Aorta (tissue), 5 donors: ENCODE results near the gene C5orf15. TPM values are rescaled to one million over a fixed set of nuclear protein-coding genes. Genes with fewer than 3 reads are reported as not detected.
A peak's percentile ranks its signal among the peaks of the same experiment; 100 is the strongest.

Experiments
- ATAC-seq: fragments of 200-7000 bp; cut with Tn5 transposase; one replicate; pipeline ENCODE4 v1.9.1; 2022; ENCODE audit warnings: moderate library complexity; ENCODE audit not compliant: low FRiP score
- DNase-seq, 2 donors: peaks; one replicate each; pipeline ENCODE4 v3.0.0-alpha.2; 2020
- H3K27ac ChIP-seq, 2 donors: one replicate each; pipeline ENCODE4 v1.5.1; 2013; ENCODE audit warnings: low read length in 2 of 2, mild to moderate bottlenecking in 2 of 2, moderate library complexity in 2 of 2, control low read depth in 1 of 2, inconsistent platforms in 1 of 2, low read depth in 1 of 2
- H3K27me3 ChIP-seq, 2 donors: one replicate each; pipeline ENCODE4 v1.6.1; 2013; ENCODE audit warnings: control low read depth in 1 of 2, low read length in 1 of 2, mild to moderate bottlenecking in 1 of 2, moderate library complexity in 1 of 2; ENCODE audit not compliant: insufficient read depth in 2 of 2, control insufficient read depth in 1 of 2
- H3K36me3 ChIP-seq, 2 donors: one replicate each; pipeline ENCODE4 v1.6.1; 2013; ENCODE audit warnings: control low read depth in 1 of 2, low read length in 1 of 2, mild to moderate bottlenecking in 1 of 2; ENCODE audit not compliant: insufficient read depth in 2 of 2, control insufficient read depth in 1 of 2
- H3K4me1 ChIP-seq, 2 donors: one replicate each; pipeline ENCODE4 v1.6.1; 2013; ENCODE audit warnings: low read length in 2 of 2, control low read depth in 1 of 2, mild to moderate bottlenecking in 1 of 2, moderate library complexity in 1 of 2; ENCODE audit not compliant: insufficient read depth in 2 of 2, control insufficient read depth in 1 of 2
- H3K4me3 ChIP-seq, 2 donors: one replicate each; pipeline ENCODE4 v1.5.1; 2013; ENCODE audit warnings: low read length in 2 of 2, control low read depth in 1 of 2, mild to moderate bottlenecking in 1 of 2
- H3K9me3 ChIP-seq: one replicate; pipeline ENCODE4 v1.6.1; 2013; ENCODE audit warnings: mild to moderate bottlenecking, low read length; ENCODE audit not compliant: control insufficient read depth
- WGBS, 2 donors: extraction: QIAGEN DNeasy Blood & Tissue Kit; methylation state at CpG; one replicate each; pipeline ENCODE4 v1.1.7; 2013; 5-methylcytosine and 5-hydroxymethylcytosine counted together
- intact Hi-C, 2 donors: fragments of 100-400 bp; cut with DNase I; formaldehyde crosslinking; loops; one replicate each; pipeline versions ENCODE4 v1.14.2 to v1.15.0; 2022
- long read RNA-seq, 2 donors: library from polyadenylated mRNA; unstranded; transcript quantifications; one replicate each; pipeline ENCODE4 v2.0.0, GENCODE V29; 2020 to 2021
- polyA plus RNA-seq, 2 donors: library from polyadenylated mRNA; stranded (reverse); fragments of 200-250 nt; gene quantifications; one replicate each; pipeline ENCODE4 v1.2.3, GENCODE V29; 2013
- total RNA-seq, 2 donors: library from RNA; stranded (reverse); fragmentation: NEBNext Ultra II Directional; extraction: Animal tissue kit (Norgen Biotek cat#: 25700); gene quantifications; one replicate each; pipeline ENCODE4 v1.2.1, GENCODE V29; 2021
- donor health status: healthy with polysubstance abuse.
- donor health status: Bipolar disorder and iron deficiency.
- donor health status: DM: no; HTN: no; CAD: no.
- donor health status: DM: no; HTN: no; CAD: no.
- donor health status: DM: yes; HTN: yes; CAD: no.

C5orf15 gene
- total RNA-seq (10 to 100 TPM; 32.3 to 34.4 TPM), polyA plus RNA-seq (10 to 100 TPM; 18.7 to 30.6 TPM)
- long read RNA-seq, donor 1, transcript C5orf15-201 (3 exons, 2,358 nt): major isoform, 77 of 96 reads
- long read RNA-seq, donor 1, partial matches to known transcripts: 10 of 96 reads
- long read RNA-seq, donor 1, other reads (novel, unspliced or antisense): 9 of 96 reads
- long read RNA-seq, donor 2, transcript C5orf15-201 (3 exons, 2,358 nt): major isoform, 33 of 38 reads
- long read RNA-seq, donor 2, partial matches to known transcripts: 3 of 38 reads
- long read RNA-seq, donor 2, other reads (novel, unspliced or antisense): 2 of 38 reads

DNA sequence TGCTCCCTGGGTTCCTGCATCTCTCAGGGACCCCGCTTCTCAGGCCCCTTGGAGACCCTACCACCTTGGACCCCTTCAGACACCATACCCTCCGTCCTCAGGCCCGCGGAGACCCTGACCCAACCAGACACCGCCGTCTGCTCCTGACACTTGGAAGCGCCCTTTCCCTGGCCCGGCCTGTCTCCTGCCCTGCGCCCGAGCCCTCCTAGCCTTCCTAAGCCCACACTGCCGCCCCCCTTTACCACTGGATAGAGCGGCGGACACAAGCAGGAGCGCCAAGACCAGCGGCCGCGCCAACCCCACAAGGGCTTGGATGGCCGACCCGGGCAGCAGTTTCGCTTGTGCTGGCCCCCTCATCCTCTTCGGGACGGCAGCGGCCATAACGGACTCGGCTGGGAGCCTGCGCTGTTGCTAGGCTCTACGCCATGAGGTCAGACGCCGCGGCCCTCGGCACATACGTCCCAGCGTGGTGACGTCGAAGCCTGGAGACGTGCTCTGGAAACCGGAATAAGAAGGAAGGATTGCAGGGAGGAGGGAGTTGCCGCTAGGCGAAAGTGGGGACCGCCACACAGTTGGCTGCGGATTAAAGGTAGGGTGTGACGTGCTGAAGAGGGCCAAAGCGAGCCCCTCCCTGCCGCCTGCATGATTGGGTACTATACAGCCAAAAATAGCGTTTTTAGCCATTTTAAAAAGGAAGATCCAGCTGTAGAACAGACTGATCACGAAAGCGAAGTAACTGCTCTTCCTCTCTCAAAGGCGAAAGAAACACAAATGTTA lies at the start of gene C5orf15:
Gene C5orf15, minus strand, starts transcription at position 422 of the 777 bp plus-strand sequence. Its CDS starts 41 bp downstream, at position 381.
- ATAC-seq (peak; percentile 99), DNase-seq (peak; percentile 98 to 99)
- Histone ChIP-seq H3K4me3 (peak within 1 kb of the TSS; percentile 50 to 51), H3K4me1 (peaks cover 0 to 2% of the 10 kb centered on the region in 2 donors), H3K9me3 (no peaks in the 10 kb centered on the region), H3K27me3 (no peaks in the 10 kb centered on the region), H3K36me3 (peaks cover 0 to 3% of the 10 kb centered on the region in 2 donors), H3K27ac (peak within 1 kb of the TSS; percentile 76 to 86)
- intact Hi-C loops: loop anchor here (1.0 kb wide), 2 partner anchors 15 to 36 kb away; partner anchors contain the start of gene VDAC1 (in 1 of the 2)
- WGBS, 2 donors: 0% methylated on average over 46 to 48 of the region's 48 CpGs

DNA sequence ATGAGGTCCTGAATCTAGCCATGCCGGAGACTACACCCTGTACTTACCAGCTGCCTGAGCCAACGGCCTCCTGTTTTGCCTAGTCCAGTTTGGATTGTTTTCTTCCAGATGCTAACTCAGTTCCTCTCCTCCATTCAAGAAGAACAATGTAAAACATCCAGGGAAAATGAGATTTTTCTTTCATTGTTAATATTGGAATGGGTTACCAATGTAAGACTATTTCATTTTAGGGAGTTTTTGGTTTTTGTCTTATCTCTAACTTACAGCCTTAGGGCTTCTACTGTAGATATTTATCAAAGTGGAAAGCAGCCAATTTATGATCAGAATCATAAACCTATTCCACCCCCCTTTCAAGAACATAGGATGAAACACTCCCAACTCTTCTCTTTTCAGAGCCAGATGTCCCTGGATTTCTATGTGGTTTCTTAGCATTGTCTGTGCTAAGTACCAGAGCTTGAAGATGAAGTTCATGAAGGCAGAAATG lies 39.9 kb upstream of the C5orf15 start:
- no peak for DNase-seq
- no peak for ATAC-seq
- WGBS, 2 donors: 41 to 59% methylated on average over 2 of the region's 2 CpGs
- H3K9me3 ChIP-seq: no peaks in the 10 kb centered on the region
- no peaks in the 10 kb centered on the region for H3K27me3 ChIP-seq
- no peaks in the 10 kb centered on the region for H3K4me1 ChIP-seq
- intact Hi-C loops: no loop called here
- no peak overlapping the region for H3K4me3 ChIP-seq
- no peaks in the 10 kb centered on the region for H3K36me3 ChIP-seq
- no peak overlapping the region for H3K27ac ChIP-seq

DNA sequence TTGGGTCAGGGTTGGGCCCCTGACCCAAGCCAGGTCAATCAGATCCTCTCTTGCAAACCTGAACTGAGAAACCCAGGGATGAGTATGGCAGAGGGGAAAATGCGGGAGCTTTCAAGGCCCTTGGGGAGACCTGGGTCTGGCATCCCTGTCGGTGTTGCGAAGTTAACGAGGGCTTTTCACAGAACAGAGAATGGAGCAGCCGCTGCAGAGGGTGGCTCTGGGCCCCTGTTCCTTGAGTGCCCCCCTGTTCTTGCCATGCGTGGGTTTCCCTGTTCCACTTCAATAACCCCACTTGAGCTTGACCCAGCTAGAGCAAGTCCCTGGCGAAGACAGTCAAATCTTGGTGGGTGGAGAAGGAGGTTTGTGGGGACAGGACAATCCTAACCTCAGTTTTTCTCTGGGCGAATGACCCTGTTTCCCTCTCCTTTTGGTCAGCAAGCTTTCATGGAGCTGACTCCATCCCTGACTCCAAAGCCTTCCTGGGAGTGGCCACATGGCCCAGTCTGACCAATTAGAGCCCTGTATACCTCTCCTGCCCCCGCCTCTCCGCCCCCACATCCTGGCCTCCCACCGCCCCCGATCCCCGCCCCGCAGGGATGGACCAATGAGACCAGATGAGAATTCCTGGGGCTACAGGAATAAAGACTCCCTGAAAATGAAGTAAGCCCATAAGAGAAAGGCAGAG lies 39.3 kb upstream of the C5orf15 start:
- intact Hi-C loops: no loop called here
- no peak for DNase-seq
- H3K27me3 ChIP-seq: no peaks in the 10 kb centered on the region
- H3K36me3 ChIP-seq: no peaks in the 10 kb centered on the region
- no peak for ATAC-seq
- H3K9me3 ChIP-seq: no peaks in the 10 kb centered on the region
- 71 to 75% methylated on average over 14 of the region's 14 CpGs for WGBS, 2 donors
- H3K4me3 ChIP-seq: no peak overlapping the region
- H3K4me1 ChIP-seq: no peaks in the 10 kb centered on the region
- H3K27ac ChIP-seq: no peak overlapping the region

DNA sequence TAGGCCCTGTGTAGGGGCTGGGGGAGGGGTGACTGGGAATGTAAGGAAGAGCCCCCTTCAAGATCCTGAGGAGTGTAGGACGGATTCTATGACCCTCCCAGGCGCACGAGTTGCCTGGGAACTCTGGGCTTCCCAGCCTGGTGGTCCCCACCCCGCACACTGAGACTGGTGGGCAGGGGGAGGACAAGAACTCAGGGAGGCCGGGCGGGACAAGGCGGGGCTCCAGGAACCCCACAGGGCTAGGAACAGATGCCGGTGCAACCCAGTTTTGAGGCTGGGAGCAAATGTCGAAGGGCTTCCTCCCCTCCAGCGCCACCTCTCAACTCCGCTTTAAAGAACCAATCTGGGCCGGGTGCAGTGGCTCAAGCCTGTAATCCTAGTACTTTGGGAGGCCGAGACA lies 37.7 kb upstream of the C5orf15 start:
- no peak overlapping the region for H3K4me3 ChIP-seq
- H3K27me3 ChIP-seq: no peaks in the 10 kb centered on the region
- H3K27ac ChIP-seq: peak overlapping the region; percentile 70 to 86
- 87 to 88% methylated on average over 13 of the region's 13 CpGs for WGBS, 2 donors
- DNase-seq: no peak
- no peaks in the 10 kb centered on the region for H3K36me3 ChIP-seq
- no peak for ATAC-seq
- intact Hi-C loops: no loop called here
- H3K9me3 ChIP-seq: no peaks in the 10 kb centered on the region
- no peaks in the 10 kb centered on the region for H3K4me1 ChIP-seq

DNA sequence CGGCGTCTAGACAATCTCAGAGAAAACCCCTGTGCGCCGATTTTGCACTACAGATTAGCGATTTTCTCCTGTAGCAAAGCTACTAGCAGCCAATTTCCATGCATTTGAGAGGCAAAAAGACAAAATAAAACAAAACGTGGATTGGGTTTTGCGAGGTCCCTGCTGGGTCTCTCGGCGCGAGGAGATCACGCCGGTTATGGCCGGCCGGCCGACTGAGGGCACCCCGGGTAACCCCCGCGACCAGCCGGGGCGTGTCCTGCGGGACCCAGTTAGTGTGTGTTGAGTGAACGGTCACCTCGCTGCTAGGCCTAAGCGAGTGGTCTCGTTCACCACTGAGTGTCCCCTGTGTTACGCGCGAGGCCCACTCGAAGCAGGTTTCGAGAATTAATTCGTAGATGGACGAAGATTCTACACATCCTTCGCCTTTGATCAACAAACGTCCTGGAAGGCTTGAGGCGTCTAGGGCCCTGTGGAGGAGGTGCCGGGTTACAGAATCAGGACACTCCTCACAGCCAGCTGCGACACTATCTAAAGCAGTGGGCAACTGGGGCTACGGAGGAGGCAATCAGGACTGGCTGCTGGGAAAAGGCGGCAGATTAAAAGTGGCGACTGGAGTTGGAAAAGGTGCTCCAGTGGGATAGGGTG lies 37.1 kb upstream of the C5orf15 start:
- H3K36me3 ChIP-seq: no peaks in the 10 kb centered on the region
- H3K27ac ChIP-seq: peak overlapping the region; percentile 86 to 98
- peak; percentile 55 for ATAC-seq
- DNase-seq: peak; percentile 64 to 84
- H3K4me1 ChIP-seq: no peaks in the 10 kb centered on the region
- H3K4me3 ChIP-seq: peak overlapping the region; percentile 68 to 92
- H3K9me3 ChIP-seq: no peaks in the 10 kb centered on the region
- WGBS, 2 donors: 11% methylated on average over 40 of the region's 40 CpGs
- intact Hi-C loops: no loop called here
- no peaks in the 10 kb centered on the region for H3K27me3 ChIP-seq

DNA sequence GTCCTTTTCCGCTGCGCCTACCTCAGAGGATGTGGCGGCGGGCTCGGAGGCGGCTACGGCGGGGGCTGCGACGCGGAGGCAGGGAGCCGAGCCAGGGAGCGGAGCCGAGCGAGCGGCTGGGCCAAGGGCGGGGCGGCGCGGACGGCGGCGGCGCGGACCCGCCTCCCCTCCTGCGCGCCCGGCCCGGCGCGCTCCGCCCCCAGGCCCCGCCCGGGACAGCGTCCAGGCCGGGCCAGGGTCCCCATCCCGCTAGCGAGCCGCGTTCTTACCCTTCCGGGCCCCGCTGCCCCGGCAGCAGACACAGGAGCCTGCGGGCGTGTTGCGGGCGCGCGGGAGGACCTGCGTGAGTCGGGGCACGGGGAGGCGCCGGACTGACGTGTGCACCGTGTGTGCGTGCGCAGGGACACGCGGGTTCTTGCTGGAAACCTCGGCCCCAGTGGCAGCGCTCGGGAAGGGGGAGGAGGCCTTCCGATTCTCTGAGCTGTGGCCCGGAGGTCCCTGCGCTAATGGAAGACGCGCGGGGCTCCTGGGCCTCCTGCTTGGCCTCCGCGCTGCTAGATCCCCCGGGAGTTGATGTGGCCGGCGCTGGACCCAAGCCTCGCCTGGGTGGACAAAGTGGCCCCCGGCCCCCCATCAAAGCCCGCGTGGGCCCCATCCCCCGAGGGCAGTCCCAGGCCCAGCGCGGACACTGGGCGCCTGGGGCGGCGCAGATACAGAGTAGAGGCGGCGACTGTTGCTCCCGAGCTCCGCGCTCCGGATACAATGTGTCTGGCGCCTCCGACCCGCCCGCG lies 36.4 kb upstream of the C5orf15 start, which contains the start of gene VDAC1:
Gene VDAC1, minus strand, starts transcription at position 350 of the 791 bp plus-strand sequence. CDS start 11,963 bp downstream, outside the sequence.
- 0 to 1% methylated on average over 85 to 96 of the region's 96 CpGs for WGBS, 2 donors
- H3K36me3 ChIP-seq: no peaks in the 10 kb centered on the region
- H3K4me1 ChIP-seq: no peaks in the 10 kb centered on the region
- H3K27me3 ChIP-seq: no peaks in the 10 kb centered on the region
- H3K9me3 ChIP-seq: no peaks in the 10 kb centered on the region
- H3K27ac ChIP-seq: peak within 1 kb of the TSS; percentile 95 to 98
- peak within 1 kb of the TSS; percentile 68 to 92 for H3K4me3 ChIP-seq
- peak; percentile 93 to 94 for DNase-seq
- peak; percentile 91 for ATAC-seq
- intact Hi-C loops: loop anchor here in 1 of 2 donors (1.0 kb wide), 1 partner anchor 37 kb away; the partner anchor contains the start of gene C5orf15

DNA sequence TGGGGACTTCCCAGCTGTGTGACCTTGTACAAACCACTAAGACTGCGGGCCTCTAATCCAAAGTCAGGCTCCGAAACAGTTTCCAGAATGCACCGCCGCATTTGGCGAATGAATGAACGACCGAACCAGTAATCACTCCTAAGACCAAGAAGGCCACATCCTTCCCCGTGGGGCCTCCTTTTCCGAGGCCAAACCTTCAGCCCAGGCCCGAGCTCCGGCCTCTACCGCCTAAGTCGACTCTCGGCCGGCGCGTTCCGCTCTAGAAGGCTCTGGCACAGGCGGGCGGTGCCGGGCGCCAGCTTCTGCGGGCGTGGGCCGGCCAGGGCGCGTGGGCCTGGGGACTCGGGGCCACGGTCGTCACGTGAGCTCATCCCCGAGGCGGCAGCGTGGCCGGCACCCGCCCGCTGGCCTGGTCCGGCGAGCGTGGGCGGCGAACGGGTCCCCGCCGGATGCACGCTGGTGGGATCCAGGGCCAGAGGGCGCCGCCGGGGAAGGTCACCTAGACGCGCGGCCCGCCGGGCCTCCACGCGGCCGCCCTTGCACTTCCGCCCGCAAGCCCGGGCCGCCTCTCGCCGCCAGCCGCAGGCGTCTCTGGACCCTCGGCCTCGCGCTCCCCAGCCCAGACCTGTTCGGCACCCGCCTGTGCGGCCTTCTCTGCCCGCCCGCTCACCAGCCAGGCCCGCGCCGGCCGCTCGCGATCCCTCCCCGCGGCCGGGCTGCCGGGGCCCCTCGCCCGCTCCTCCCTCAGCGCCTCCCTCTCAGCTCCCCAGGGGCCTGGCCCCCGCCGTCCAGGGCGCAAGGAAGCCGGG lies 35.6 kb upstream of the C5orf15 start:
- H3K9me3 ChIP-seq: no peaks in the 10 kb centered on the region
- H3K36me3 ChIP-seq: no peaks in the 10 kb centered on the region
- peaks cover 0 to 5% of the 10 kb centered on the region in 2 donors for H3K4me1 ChIP-seq
- 0 to 1% methylated on average over 77 to 90 of the region's 90 CpGs for WGBS, 2 donors
- DNase-seq (peak; percentile 82 to 92), ATAC-seq (peak; percentile 59)
- peak overlapping the region; percentile 95 to 98 for H3K27ac ChIP-seq
- intact Hi-C loops: loop anchor here in 1 of 2 donors (1.0 kb wide), 1 partner anchor 36 kb away; the partner anchor contains the start of gene C5orf15
- H3K4me3 ChIP-seq: peak overlapping the region; percentile 68 to 92
- no peaks in the 10 kb centered on the region for H3K27me3 ChIP-seq
